GM18508 (cell line): Measurements from ENCODE around the gene MLYCD.

ENCODE experiments used
- ATAC-seq: cut with Tn5 transposase; IDR thresholded peaks from one replicate; pipeline ENCODE4 v1.9.1; 2021; ENCODE audit warnings: moderate number of reproducible peaks; ENCODE audit not compliant: insufficient read depth, unreplicated experiment

The MLYCD gene

GRCh38 chr16:83966153-83966696 is 67.3 kb downstream of the MLYCD start:
- no peak for ATAC-seq

- no peak for ATAC-seq
Observed at GRCh38 chr16:83967091-83967490, 68.2 kb downstream of the MLYCD start.

- no peak for ATAC-seq
Observed at GRCh38 chr16:83967838-83968305, 69.0 kb downstream of the MLYCD start, which contains the start of gene NECAB2. Gene NECAB2, plus strand, starts transcription at chr16:83968244. Its CDS starts 405 bp downstream, at chr16:83968649.

- ATAC-seq, result no peak
Observed at GRCh38 chr16:83968306-83968851, 69.5 kb downstream of the MLYCD start.

GRCh38 chr16:83968891-83969649 is 70.2 kb downstream of the MLYCD start:
- ATAC-seq, result no peak

- no peak for ATAC-seq
Observed at GRCh38 chr16:83969771-83970429, 71.0 kb downstream of the MLYCD start.

- ATAC-seq, result no peak
Observed at GRCh38 chr16:83970430-83970815, 71.5 kb downstream of the MLYCD start.

GRCh38 chr16:83971165-83972130 is 72.5 kb downstream of the MLYCD start:
- ATAC-seq, result no peak

GRCh38 chr16:83972256-83973008 is 73.5 kb downstream of the MLYCD start:
- no peak for ATAC-seq

- no peak for ATAC-seq
Observed at GRCh38 chr16:83973077-83973476, 74.2 kb downstream of the MLYCD start.

GRCh38 chr16:83973581-83974385 is 74.9 kb downstream of the MLYCD start:
- ATAC-seq, result no peak

- ATAC-seq, result no peak
Observed at GRCh38 chr16:83974475-83974874, 75.6 kb downstream of the MLYCD start.

- no peak for ATAC-seq
Observed at GRCh38 chr16:83975590-83976260, 76.8 kb downstream of the MLYCD start.
